WTC11 (cell line): ENCODE measurements around the gene NCKIPSD.

ENCODE experiments used
- CTCF ChIP-seq: fragments of 200-600 bp; IDR thresholded peaks from 2 replicates; pipeline ENCODE4 v1.8.0; 2022; ENCODE audit warnings: antibody characterized with exemption
- NR1H2 ChIP-seq: sonication (generic); formaldehyde crosslinking; IDR thresholded peaks from 2 replicates; pipeline ENCODE4 v1.9.0; 2021; ENCODE audit warnings: mild to moderate bottlenecking, moderate library complexity, missing genetic modification reagents
- ZNF121 ChIP-seq: sonication (generic); formaldehyde crosslinking; IDR thresholded peaks from 2 replicates; pipeline ENCODE4 v1.8.0; 2023; ENCODE audit warnings: missing genetic modification reagents
- ZNF232 ChIP-seq: sonication (generic); formaldehyde crosslinking; IDR thresholded peaks from 2 replicates; pipeline ENCODE4 v1.8.0; 2022; ENCODE audit warnings: mild to moderate bottlenecking, missing genetic modification reagents
- TF ChIP-seq, protein P1 (sequence below): sonication (generic); formaldehyde crosslinking; IDR thresholded peaks from 2 replicates; pipeline ENCODE4 v1.8.0; 2023; ENCODE audit warnings: mild to moderate bottlenecking, missing genetic modification reagents
- TF ChIP-seq, protein P2 (sequence below): sonication (generic); formaldehyde crosslinking; IDR thresholded peaks from 2 replicates; pipeline ENCODE4 v1.8.0; 2022; ENCODE audit warnings: mild to moderate bottlenecking, missing genetic modification reagents
- TF ChIP-seq, protein P3 (sequence below): sonication (generic); formaldehyde crosslinking; IDR thresholded peaks from 2 replicates; pipeline ENCODE4 v1.8.1; 2023; ENCODE audit warnings: mild to moderate bottlenecking, missing genetic modification reagents, moderate library complexity
- TF ChIP-seq, protein P4 (sequence below): sonication (generic); formaldehyde crosslinking; IDR thresholded peaks from 2 replicates; pipeline ENCODE4 v1.8.1; 2023; ENCODE audit warnings: mild to moderate bottlenecking, missing genetic modification reagents, borderline replicate concordance
- TF ChIP-seq, protein P5 (sequence below): sonication (generic); formaldehyde crosslinking; IDR thresholded peaks from 2 replicates; pipeline ENCODE4 v1.8.1; 2022; ENCODE audit warnings: missing genetic modification reagents, borderline replicate concordance

- no peak for TF ChIP-seq CTCF
- TF ChIP-seq, protein P1, sequence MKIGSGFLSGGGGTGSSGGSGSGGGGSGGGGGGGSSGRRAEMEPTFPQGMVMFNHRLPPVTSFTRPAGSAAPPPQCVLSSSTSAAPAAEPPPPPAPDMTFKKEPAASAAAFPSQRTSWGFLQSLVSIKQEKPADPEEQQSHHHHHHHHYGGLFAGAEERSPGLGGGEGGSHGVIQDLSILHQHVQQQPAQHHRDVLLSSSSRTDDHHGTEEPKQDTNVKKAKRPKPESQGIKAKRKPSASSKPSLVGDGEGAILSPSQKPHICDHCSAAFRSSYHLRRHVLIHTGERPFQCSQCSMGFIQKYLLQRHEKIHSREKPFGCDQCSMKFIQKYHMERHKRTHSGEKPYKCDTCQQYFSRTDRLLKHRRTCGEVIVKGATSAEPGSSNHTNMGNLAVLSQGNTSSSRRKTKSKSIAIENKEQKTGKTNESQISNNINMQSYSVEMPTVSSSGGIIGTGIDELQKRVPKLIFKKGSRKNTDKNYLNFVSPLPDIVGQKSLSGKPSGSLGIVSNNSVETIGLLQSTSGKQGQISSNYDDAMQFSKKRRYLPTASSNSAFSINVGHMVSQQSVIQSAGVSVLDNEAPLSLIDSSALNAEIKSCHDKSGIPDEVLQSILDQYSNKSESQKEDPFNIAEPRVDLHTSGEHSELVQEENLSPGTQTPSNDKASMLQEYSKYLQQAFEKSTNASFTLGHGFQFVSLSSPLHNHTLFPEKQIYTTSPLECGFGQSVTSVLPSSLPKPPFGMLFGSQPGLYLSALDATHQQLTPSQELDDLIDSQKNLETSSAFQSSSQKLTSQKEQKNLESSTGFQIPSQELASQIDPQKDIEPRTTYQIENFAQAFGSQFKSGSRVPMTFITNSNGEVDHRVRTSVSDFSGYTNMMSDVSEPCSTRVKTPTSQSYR (CRISPR knock-in tag): no peak
- TF ChIP-seq, protein P2, sequence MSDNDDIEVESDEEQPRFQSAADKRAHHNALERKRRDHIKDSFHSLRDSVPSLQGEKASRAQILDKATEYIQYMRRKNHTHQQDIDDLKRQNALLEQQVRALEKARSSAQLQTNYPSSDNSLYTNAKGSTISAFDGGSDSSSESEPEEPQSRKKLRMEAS: no peak
- TF ChIP-seq ZNF232: no peak
- TF ChIP-seq, protein P3, sequence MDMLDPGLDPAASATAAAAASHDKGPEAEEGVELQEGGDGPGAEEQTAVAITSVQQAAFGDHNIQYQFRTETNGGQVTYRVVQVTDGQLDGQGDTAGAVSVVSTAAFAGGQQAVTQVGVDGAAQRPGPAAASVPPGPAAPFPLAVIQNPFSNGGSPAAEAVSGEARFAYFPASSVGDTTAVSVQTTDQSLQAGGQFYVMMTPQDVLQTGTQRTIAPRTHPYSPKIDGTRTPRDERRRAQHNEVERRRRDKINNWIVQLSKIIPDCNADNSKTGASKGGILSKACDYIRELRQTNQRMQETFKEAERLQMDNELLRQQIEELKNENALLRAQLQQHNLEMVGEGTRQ (CRISPR knock-in tag): no peak
- TF ChIP-seq, protein P4, sequence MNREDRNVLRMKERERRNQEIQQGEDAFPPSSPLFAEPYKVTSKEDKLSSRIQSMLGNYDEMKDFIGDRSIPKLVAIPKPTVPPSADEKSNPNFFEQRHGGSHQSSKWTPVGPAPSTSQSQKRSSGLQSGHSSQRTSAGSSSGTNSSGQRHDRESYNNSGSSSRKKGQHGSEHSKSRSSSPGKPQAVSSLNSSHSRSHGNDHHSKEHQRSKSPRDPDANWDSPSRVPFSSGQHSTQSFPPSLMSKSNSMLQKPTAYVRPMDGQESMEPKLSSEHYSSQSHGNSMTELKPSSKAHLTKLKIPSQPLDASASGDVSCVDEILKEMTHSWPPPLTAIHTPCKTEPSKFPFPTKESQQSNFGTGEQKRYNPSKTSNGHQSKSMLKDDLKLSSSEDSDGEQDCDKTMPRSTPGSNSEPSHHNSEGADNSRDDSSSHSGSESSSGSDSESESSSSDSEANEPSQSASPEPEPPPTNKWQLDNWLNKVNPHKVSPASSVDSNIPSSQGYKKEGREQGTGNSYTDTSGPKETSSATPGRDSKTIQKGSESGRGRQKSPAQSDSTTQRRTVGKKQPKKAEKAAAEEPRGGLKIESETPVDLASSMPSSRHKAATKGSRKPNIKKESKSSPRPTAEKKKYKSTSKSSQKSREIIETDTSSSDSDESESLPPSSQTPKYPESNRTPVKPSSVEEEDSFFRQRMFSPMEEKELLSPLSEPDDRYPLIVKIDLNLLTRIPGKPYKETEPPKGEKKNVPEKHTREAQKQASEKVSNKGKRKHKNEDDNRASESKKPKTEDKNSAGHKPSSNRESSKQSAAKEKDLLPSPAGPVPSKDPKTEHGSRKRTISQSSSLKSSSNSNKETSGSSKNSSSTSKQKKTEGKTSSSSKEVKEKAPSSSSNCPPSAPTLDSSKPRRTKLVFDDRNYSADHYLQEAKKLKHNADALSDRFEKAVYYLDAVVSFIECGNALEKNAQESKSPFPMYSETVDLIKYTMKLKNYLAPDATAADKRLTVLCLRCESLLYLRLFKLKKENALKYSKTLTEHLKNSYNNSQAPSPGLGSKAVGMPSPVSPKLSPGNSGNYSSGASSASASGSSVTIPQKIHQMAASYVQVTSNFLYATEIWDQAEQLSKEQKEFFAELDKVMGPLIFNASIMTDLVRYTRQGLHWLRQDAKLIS (CRISPR knock-in tag): no peak
- TF ChIP-seq ZNF121: no peak
- no peak for TF ChIP-seq NR1H2
- TF ChIP-seq, protein P5, sequence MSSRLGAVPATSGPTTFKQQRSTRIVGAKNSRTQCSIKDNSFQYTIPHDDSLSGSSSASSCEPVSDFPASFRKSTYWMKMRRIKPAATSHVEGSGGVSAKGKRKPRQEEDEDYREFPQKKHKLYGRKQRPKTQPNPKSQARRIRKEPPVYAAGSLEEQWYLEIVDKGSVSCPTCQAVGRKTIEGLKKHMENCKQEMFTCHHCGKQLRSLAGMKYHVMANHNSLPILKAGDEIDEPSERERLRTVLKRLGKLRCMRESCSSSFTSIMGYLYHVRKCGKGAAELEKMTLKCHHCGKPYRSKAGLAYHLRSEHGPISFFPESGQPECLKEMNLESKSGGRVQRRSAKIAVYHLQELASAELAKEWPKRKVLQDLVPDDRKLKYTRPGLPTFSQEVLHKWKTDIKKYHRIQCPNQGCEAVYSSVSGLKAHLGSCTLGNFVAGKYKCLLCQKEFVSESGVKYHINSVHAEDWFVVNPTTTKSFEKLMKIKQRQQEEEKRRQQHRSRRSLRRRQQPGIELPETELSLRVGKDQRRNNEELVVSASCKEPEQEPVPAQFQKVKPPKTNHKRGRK (CRISPR knock-in tag): no peak
These were observed 22.8 kb upstream of the NCKIPSD start for GRCh38 chr3:48708481-48708889.
